Transverse colon (tissue), 4 donors: ENCODE results near the gene ZNF552. TPM values are rescaled to one million over a fixed set of nuclear protein-coding genes. Genes with fewer than 3 reads are reported as not detected.
"Not testable (repeated sequence)": the region's sequence is repeated elsewhere in the genome, so short reads cannot be mapped to it uniquely, and the experiment has no call there.

Source experiments
- DNase-seq: peaks from one replicate; pipeline ENCODE4 v3.0.0-alpha.2; 2019
- H3K27ac ChIP-seq, 4 donors: fragments of 200-600 bp; sonication (generic); 2 replicates each; pipeline ENCODE4 v1.5.1; 2016 to 2018; ENCODE audit warnings: inconsistent platforms in 4 of 4
- H3K27me3 ChIP-seq: fragments of 200-600 bp; sonication (generic); 2 replicates; pipeline ENCODE4 v1.5.1; 2017; ENCODE audit warnings: inconsistent platforms
- H3K36me3 ChIP-seq, 4 donors: fragments of 200-600 bp; sonication (generic); 2 replicates each; pipeline ENCODE4 v1.5.1; 2017 to 2019; ENCODE audit warnings: inconsistent platforms in 4 of 4
- H3K4me1 ChIP-seq, 4 donors: fragments of 200-600 bp; sonication (generic); 2 replicates each; pipeline ENCODE4 v1.5.1; 2017 to 2020; ENCODE audit warnings: inconsistent platforms in 4 of 4
- H3K4me3 ChIP-seq, 4 donors: fragments of 200-600 bp; sonication (generic); 1 replicate in 1 of 4; 2 replicates in 3 of 4; pipeline versions ENCODE4 v1.5.1 to v1.6.1; 2017 to 2019; ENCODE audit warnings: inconsistent platforms in 4 of 4
- H3K9me3 ChIP-seq, 2 donors: fragments of 200-600 bp; sonication (generic); 2 replicates each; pipeline ENCODE4 v1.5.1; 2017 to 2019; ENCODE audit warnings: inconsistent platforms in 2 of 2
- EP300 ChIP-seq: sonication (generic); formaldehyde crosslinking; IDR thresholded peaks from one replicate; pipeline ENCODE4 v1.6.1; 2017; ENCODE audit warnings: antibody characterized with exemption, low read depth
- POLR2A ChIP-seq: fragments of 450-650 bp; IDR thresholded peaks from one replicate; pipeline ENCODE4 v1.6.1; 2016; ENCODE audit warnings: antibody characterized with exemption, mild to moderate bottlenecking, moderate library complexity
- POLR2AphosphoS5 ChIP-seq, 3 donors: sonication (generic); formaldehyde crosslinking; IDR thresholded peaks; one replicate each; pipeline ENCODE4 v1.6.1; 2016; ENCODE audit warnings: antibody characterized with exemption in 3 of 3
- WGBS, 2 donors: methylation state at CpG; one replicate each; pipeline ENCODE4 v1.1.5; 2018; ENCODE audit warnings: low coverage in 1 of 2; 5-methylcytosine and 5-hydroxymethylcytosine counted together
- in situ Hi-C, 4 donors: fragments of 200-750 bp; cut with MboI; loops; one replicate each; pipeline versions ENCODE4 v1.15.0 to v1.15.1; 2017; ENCODE audit warnings: low sequenced_read_pairs in 3 of 4, low pct_ligation_motif_present in 1 of 4, low pct_unique_long_range_greater_than_20kb in 1 of 4
- intact Hi-C: fragments of 100-400 bp; cut with DNase I; formaldehyde crosslinking; loops from one replicate; pipeline ENCODE4 v1.15.1; 2023; ENCODE audit warnings: low total_unique reads
- total RNA-seq, 4 donors: library from RNA; depleted of rRNA; stranded (reverse); fragments of >200 nt; gene quantifications; one replicate each; pipeline ENCODE4 v1.1.0, GENCODE V29; 2016
- TF ChIP-seq, protein P1 (sequence below), 5 experiments: fragments of 200-600 bp in 3 of 5; fragments of 450-650 bp in 2 of 5; sonication (generic) in 3 of 5; IDR thresholded peaks; 1 replicate in 2 of 5; 2 replicates in 3 of 5; pipeline ENCODE4 v1.5.1; 2016 to 2017; ENCODE audit warnings: antibody characterized with exemption in 5 of 5, inconsistent platforms in 3 of 5, mild to moderate bottlenecking in 2 of 5, moderate library complexity in 1 of 5

The ZNF552 gene
- total RNA-seq, result 100 to 1,000 TPM in 1 of 4 donors, 10 to 100 TPM in 3; 41.2 to 145 (median 68.8) TPM

DNA sequence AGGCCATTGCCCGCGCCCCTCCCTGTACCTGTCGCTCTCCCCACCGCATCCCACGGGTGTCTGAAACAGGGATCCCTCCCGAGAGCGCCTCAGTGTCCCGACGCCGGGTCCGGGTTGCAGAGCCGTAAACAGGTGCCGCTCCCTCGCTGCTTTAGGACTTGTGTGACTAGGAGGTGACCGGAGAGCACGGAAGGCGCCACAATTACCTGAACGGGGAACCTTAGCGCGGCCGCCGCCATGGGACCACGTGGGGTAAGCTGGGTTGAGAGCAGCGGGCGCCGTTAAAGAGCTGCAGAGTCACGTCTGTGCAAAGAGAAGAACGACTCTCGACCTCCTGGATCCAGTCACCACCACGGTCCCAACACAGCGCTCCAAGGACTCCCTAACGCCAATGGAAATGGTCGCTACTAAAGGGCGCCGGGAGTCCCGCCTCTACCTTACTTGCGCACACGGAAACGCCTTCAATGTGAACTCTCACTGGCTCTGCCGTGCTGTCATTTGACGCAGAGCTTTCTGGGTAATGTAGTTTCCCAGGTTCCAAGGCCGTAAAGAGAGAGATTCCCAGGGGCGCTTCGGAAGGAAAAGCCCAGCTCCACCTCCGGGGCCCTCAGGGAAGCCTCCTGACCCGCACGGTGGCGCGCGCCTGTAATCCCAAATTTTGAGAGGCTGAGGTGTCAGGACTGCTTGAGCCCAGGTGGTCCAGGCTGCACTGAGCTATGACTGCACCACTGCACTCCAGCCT lies at the start of gene ZNF552:
TSS of gene ZNF552 (minus strand) at position 409 of the 742 bp plus-strand sequence. CDS start at position 239, 170 bp downstream.
- Histone ChIP-seq H3K36me3 (peaks cover 0 to 9% (median 2%) of the 10 kb centered on the region in 4 donors), H3K27me3 (no peaks in the 10 kb centered on the region), H3K4me3 (peak within 1 kb of the TSS; percentile 53 to 72 (median 70)), H3K9me3 (no peaks in the 10 kb centered on the region), H3K27ac (peak within 1 kb of the TSS; percentile 83 to 88 (median 86)), H3K4me1 (peaks cover 4 to 43% (median 28%) of the 10 kb centered on the region in 4 donors)
- peak; percentile 92 for TF ChIP-seq POLR2A
- TF ChIP-seq POLR2AphosphoS5 (IDR thresholded peaks at IDR 0.05), result peak; percentile 92 to 97 (median 92)
- TF ChIP-seq, protein P1, sequence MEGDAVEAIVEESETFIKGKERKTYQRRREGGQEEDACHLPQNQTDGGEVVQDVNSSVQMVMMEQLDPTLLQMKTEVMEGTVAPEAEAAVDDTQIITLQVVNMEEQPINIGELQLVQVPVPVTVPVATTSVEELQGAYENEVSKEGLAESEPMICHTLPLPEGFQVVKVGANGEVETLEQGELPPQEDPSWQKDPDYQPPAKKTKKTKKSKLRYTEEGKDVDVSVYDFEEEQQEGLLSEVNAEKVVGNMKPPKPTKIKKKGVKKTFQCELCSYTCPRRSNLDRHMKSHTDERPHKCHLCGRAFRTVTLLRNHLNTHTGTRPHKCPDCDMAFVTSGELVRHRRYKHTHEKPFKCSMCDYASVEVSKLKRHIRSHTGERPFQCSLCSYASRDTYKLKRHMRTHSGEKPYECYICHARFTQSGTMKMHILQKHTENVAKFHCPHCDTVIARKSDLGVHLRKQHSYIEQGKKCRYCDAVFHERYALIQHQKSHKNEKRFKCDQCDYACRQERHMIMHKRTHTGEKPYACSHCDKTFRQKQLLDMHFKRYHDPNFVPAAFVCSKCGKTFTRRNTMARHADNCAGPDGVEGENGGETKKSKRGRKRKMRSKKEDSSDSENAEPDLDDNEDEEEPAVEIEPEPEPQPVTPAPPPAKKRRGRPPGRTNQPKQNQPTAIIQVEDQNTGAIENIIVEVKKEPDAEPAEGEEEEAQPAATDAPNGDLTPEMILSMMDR (IDR thresholded peaks at IDR 0.05), result peak in 1 of 5 experiments; percentile 12
- TF ChIP-seq EP300, result no peak
- WGBS, 2 donors, result 1% methylated on average over 42 of the region's 50 CpGs; no CpG with 5 or more reads in 1 of the 2 donors
- in situ Hi-C loops, result no loop called here
- peak; percentile 90 for DNase-seq
- intact Hi-C loops, result no loop called here

DNA sequence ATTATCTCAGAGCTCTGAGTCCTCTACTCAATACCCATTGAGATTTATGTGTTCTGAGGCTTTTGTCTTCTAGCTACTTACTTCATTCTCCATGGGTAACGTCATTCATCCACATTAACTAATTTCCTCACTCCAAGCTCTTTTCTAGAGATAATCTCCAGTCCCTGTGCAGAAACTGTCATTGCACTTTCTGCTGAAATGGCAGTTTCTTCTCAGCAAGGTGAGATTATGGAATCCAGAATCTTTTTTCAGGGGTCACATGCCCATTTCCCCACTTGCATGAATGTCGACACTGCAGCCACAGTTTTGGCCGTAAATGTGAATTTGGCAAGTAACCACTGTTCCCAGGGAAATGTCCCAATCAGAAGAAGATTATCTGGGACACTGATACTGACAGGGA lies 47.6 kb upstream of the ZNF552 start:
- intact Hi-C loops, H3K27me3 ChIP-seq, DNase-seq, in situ Hi-C loops, H3K4me3 ChIP-seq, H3K27ac ChIP-seq, H3K4me1 ChIP-seq: not testable (repeated sequence)
- 99 to 100% methylated on average over 2 to 3 of the region's 3 CpGs for WGBS, 2 donors
- Histone ChIP-seq H3K36me3 (peaks cover 0 to 94% (median 44%) of the 10 kb centered on the region in 4 donors), H3K9me3 (peaks cover 27 to 58% of the 10 kb centered on the region in 2 donors)

DNA sequence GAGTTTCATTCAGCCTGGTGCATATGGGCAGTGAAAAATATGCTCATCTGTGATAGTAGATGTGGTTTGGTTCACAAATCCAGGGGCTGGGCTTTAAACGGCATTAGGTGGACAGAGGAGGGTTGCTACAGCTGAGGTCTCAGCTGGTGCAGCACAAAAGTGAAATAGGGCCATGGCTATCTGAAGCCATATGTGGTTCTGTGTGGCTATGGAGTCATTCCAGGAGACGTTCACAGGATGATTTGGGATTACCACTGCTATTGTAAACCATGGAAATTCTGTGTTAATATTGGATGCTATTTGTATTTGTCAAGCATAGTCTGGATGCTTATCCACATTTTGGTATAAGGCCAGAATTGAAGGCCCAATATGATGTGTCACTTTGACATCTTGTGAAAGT lies 39.4 kb upstream of the ZNF552 start:
- H3K27me3 ChIP-seq, intact Hi-C loops, H3K4me3 ChIP-seq, H3K9me3 ChIP-seq, DNase-seq, H3K27ac ChIP-seq, in situ Hi-C loops: not testable (repeated sequence)
- 90 to 100% methylated on average over 1 to 2 of the region's 2 CpGs for WGBS, 2 donors
- Histone ChIP-seq H3K4me1 (peaks cover 0 to 17% (median 16%) of the 10 kb centered on the region in 4 donors), H3K36me3 (peaks cover 0 to 46% (median 17%) of the 10 kb centered on the region in 4 donors)

DNA sequence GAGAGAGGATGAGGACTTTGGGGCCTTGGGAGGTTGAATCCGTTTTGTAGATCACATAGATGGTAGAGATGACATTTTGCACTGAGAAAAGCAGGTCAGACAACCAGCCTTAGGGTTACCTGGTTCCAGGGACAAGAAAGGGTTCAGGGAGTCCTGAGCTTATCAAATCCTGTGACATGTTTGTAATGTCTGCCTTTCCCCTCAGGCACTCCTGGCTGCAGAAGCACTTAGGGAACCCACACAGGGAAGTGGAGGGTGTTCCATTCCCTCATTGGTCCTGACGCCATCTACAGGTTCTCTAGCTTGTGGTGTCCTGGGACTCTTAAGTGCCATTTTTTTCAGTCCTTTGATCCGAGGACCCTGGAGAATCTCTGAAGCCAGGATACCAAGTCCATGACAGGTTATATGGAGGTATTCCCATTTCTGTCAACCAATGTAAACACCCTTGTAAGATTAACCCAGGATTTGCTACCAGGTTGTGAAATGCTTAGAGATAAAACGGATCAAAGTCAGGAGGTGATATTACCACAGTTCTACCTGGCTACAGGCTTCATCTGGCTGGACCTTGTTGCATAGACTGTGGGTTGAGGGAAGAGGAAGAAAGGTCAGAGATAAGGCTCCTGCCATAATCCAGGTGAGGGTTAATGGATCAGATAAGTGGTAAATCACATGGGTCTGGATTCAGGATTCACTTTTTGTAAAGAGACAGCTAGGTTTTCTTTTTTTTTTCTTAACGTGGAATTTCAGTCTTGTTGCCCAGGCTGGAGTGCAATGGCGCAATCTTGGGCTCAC lies 37.3 kb upstream of the ZNF552 start:
- peak overlapping the region in 3 of 4 donors; percentile 86 to 88 (median 87) for H3K27ac ChIP-seq
- DNase-seq, H3K4me3 ChIP-seq: not testable (repeated sequence)

DNA sequence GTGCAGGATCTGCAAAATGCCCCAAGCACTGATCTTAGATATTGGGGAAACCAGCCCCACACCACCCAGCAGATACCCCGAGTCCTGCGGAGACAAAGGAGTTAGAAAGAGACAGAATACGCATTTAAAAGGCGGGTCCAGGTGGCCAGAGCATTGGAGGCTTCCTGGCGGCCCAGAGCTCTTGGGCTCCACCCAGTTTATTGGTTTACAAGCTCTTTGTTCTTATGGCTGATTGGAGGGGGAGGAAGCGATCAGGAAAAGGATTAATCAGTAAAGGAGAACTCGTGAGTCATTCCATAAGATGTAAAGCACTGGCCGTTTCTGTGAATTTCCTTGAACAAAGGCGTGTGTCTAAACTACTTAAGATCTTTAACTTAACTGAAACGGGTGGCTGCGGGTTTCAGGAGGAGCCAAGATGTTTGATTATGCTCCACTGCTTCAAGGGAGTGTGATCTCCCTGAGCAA lies 35.9 kb upstream of the ZNF552 start:
- WGBS, 2 donors, result 4 to 5% methylated on average over 4 to 11 of the region's 11 CpGs
- Histone ChIP-seq H3K4me3 (peak overlapping the region; percentile 72 to 94 (median 80)), H3K27me3 (no peaks in the 10 kb centered on the region), H3K36me3 (peaks cover 0 to 21% (median 4%) of the 10 kb centered on the region in 4 donors), H3K4me1 (peaks cover 0 to 17% (median 16%) of the 10 kb centered on the region in 4 donors), H3K27ac (peak overlapping the region; percentile 86 to 88 (median 86)), H3K9me3 (no peaks in the 10 kb centered on the region)
- intact Hi-C loops (no loop called here), in situ Hi-C loops (no loop called here)
- peak; percentile 75 for DNase-seq
- no peak for TF ChIP-seq EP300
- TF ChIP-seq POLR2A, result no peak
- TF ChIP-seq, protein P1 (IDR thresholded peaks at IDR 0.05), result no peak
- peak in 1 of 3 donors; percentile 38 for TF ChIP-seq POLR2AphosphoS5 (IDR thresholded peaks at IDR 0.05)

More for the DNA sequence above, 37.3 kb upstream of the ZNF552 start:
- Histone ChIP-seq H3K4me1 (peaks cover 0 to 17% (median 16%) of the 10 kb centered on the region in 4 donors), H3K36me3 (peaks cover 0 to 30% (median 9%) of the 10 kb centered on the region in 4 donors)
- H3K9me3 ChIP-seq, intact Hi-C loops, in situ Hi-C loops, H3K27me3 ChIP-seq: not testable (repeated sequence)
- WGBS, 2 donors, result 84 to 100% methylated on average over 1 to 4 of the region's 6 CpGs
